Erythroblast (primary cell): ENCODE data around the gene FAM186B.

Source experiments
- DNase-seq, 2 experiments: peaks; one replicate each; lab custom pipeline; 2025; lab: John Stamatoyannopoulos, UW
- GATA1 ChIP-seq: IDR thresholded peaks from 2 replicates; pipeline ENCODE4 v1.6.1; 2011; ENCODE audit warnings: low read depth, mild to moderate bottlenecking, control low read depth, low read length, moderate library complexity
- POLR2A ChIP-seq: IDR thresholded peaks from 2 replicates; pipeline ENCODE4 v1.6.1; 2011; ENCODE audit warnings: mild to moderate bottlenecking, low read length

Gene FAM186B

DNA sequence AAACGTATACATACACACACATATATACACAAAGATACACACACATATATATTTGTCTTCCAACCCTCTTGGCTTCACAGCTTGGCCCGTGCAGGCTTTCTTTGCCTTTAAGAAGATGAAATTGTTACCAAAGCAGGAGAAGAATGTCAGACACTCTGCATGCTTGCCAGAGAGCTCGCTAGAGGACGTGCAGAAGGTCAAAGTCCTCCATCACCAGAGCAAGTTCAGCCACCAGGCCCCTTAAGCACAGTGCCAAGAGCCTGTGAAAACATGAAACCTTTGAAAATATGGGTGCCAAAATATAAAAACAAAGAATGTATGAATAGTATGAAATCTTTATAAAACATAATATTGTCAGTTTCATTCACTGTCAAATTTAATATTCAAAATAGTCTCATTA, 22.6 kb downstream of the FAM186B start:
- no peak for TF ChIP-seq POLR2A
- no peak for TF ChIP-seq GATA1
- no peak for DNase-seq

DNA sequence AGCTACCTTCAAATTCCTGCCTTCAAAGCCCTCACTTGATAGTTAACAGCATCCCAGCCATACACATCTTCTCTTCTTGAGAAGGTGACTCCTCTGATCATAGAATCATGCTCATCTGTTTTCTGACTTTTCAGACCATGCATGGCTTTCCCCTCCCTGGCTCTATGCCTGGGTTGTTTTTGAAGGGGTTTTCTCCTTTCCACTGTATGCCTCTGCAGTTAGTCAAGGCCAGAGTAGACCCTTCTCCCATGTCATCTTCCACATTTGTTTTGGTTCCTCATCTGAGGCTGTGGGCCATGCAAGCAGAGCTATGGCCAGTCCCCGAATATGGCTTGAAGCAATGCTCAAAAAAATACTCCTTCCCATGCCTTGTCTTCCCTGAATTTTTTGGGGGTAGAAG, 23.2 kb downstream of the FAM186B start:
- DNase-seq = no peak
- TF ChIP-seq POLR2A (no peak), GATA1 (no peak)

DNA sequence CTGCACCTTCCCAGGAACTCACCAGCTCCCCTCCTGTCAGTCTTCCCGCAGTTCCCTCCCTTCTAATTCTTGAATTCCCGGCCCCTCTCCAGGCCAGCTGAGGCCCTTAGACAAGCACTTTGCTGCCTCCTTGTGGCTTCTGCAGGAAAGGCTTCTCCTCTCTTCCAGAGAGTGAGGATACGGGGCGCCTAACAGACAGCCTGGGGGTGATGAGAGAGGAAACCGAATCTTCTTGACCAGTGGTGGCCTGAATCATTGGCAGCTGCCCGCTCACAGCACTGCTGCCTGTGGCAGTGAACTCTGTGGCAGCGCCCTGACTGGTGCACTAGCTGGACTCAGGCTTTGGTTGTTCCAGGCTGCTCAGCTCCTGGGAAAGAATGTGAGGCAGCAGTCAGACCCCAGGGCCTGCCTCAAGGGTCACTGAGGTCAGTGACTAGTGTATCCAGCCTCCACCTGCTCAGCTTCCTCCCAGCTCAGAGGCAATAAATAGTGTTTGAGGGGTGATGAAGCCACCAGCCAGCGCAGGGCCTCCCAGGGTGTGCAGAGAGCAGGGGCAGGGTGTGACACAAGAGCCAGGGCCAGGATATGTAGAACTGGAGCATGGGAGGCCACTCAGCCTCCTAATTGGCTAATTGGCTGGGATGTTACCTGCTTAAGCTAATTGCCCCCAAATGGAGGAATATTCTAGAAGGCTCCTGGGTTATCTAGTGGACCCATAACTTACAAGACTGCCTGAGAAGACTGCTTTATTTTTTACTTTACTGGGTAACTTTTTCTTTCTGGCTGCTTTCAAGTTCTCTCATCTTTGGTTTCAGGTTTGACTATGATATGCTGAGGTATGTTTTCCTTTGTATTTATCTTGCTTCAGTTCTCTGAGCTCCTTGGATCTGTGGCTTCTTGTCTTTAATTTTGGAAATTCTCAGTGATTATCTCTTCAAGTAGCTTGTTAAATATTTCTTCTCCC, 24.6 kb downstream of the FAM186B start:
- peak; percentile 54 to 74 for DNase-seq
- no peak for TF ChIP-seq GATA1
- no peak for TF ChIP-seq POLR2A

DNA sequence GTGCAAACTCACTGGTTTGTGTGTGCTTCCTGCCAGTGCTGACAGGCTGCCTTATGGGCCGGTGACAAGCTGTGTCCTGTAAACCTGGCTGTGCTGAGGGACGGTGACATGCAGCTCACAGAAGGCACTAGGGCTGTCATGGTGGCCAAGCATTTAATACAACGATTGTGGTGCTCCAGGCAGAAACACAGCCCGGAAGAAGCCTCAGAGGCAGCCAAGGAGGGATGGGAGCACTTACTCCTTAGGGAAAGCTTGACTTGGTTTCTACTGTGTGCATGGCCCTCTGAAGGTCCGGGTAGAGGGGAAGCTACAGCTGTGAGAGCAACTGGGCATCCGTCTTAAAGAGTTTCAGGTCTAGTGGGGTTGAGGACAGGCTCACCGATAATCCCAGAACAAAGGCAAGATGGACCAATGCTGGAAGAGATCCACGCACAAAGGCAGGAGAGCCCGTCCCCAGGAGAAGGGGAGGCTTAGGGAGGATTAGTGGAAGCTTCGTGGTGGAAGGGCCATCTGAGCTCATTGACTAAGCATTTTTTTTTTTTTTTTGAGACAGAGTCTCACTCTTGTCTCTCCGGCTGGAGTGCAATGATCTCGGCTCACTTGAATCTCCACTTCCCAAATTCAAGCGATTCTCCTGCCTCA, 26.8 kb downstream of the FAM186B start:
- DNase-seq = no peak
- no peak for TF ChIP-seq POLR2A
- TF ChIP-seq GATA1 = no peak

DNA sequence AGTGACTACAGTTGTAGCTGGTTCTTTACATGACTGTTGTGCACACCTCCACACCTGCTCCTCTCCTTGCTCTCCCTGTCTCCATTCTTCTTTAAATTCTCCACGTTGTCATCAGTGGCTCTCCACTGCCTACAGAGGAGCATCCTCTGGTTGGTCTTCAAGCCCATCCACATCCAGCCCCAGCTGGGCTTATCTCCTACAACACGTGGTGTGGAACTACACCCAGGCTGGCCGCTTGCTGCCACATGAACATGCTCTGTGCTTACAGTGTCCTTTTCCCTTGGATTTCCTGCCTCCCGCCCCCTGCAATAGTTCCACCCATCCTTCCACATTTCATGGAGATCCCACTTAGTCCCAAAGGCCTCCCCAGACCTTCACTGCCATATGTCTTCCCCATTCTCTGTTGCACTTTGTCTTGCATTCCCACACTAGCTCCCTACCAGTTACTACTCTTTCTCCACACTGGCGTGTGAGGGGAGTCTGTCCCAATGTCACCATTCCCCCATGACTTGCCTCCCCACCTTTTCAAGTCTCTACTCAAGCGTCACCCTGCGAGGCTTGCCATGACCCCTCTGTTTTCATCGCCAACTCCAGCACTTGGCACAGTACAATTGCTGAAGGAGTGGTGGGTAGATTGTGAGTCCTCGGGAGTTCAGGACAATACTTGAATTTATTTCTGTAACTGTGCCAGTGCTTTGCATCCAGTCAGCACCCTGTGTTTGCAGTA, 27.7 kb downstream of the FAM186B start:
- TF ChIP-seq GATA1 = no peak
- TF ChIP-seq POLR2A = no peak
- peak; percentile 49 to 67 for DNase-seq

DNA sequence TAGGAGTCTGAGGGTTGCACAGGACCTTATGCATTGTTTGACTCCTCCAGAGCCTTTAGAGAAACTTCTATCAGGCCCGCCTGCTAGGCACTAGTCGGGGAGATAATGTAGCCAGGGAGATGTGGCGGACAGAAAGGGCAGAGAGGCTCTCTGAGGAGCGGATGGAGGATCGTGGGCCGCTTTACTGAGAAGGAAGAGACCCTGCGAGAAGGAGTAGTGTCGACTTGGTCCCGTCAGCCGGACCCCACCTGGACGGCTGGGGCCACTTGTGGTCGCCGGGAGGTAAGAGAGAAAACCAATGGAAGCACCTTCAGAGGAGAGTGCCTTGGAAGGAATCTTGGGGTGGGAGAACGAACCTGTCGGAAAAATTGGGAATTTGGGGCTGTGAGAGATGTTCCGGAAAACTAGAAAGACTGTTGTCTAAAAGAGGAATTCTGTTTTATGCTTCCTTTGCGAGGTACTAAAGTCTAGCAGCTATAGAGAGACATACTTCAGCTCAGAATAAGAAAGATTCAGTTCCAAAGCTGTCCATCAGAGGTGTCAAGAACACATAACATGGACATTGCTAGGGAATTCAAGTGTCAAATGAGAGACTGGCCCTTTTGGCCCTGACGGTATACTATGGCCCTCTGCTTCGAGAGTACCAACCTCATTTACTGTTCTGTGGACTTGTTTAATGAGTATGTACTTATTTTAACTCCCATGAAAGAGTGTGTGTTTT, 36.8 kb downstream of the FAM186B start:
- DNase-seq = peak; percentile 47 to 75
- no peak for TF ChIP-seq GATA1
- no peak for TF ChIP-seq POLR2A

DNA sequence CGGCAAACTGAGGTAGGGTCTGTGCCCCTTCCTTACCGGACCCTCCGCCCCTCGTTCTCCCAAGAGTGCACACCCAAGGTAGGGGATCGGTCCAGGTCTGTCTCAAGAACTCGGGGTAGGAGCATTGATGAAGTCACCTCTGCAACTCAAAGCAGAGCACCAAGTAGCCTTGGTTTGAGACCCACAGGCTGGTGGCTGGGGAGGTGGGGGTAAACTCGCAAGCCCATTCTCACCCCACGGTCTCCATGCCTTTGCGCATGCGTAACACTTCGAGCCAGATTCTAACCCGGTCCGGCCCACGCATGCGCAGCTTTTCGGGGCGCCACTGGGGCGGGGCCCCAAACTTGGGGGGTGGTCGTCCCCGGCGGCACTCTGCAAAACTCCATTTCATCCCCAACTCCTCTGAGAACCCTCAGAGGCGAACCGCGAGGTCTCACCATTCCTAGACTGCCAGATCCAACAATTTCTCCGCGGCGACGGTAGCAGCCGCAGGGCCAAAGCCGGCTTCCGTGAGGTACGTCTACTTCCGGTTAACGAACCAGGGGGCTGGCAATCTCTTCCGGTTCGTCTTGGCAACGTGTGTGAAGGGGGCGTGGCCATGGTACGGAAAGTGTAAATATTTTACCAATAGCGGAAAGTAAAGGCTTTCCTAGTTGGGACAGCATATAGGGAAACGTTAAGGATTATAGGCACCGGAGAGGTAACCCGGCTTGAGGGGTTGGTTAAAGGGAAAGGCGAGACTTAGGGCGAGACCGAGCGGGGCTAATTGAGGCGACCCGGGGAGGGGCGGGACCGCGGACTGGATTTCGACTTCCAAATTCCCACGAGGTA, 37.6 kb downstream of the FAM186B start, which contains the start of gene MCRS1:
MCRS1 (minus strand) TSS at position 532 of the 831 bp plus-strand sequence. CDS start 1,411 bp downstream, outside the sequence.
- DNase-seq = peak; percentile 94
- TF ChIP-seq POLR2A (peak; percentile 93), GATA1 (no peak)

DNA sequence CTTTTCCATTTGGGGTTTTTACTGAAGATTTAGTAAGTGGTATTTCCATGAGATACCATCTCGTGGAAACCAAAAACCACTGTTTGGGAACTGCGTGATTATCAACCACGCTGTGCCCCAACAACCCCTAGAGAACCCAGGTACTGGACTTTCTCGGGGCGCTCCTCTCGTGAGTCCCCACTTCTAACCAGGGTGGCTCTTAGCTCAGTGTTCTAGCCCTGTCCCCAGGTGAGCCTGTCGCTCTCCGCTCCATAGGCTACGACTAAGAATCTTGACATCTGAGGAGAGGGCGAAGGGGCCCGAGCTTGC, 38.2 kb downstream of the FAM186B start:
- no peak for DNase-seq
- TF ChIP-seq GATA1 (no peak), POLR2A (no peak)

DNA sequence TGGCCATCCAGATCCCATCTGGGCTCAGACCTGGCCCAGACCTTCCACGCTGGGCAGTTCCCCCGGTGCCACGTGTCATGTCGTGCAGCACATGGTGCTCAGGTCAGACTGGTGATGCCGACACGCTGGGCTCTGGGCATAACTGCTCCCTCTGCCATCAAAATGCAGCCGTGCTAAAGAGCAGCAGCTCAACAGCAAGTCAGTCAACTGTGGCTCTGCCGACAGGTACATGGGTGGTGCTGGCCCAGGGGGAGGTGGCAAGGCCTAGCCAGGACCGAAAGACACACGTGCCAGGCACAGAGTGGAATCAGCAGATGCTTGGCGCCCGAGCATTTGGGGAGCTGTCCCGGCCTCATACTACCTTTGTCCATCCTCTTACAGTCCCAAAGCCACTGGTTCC, 39.1 kb downstream of the FAM186B start:
- TF ChIP-seq POLR2A = no peak
- TF ChIP-seq GATA1 = no peak
- no peak for DNase-seq

DNA sequence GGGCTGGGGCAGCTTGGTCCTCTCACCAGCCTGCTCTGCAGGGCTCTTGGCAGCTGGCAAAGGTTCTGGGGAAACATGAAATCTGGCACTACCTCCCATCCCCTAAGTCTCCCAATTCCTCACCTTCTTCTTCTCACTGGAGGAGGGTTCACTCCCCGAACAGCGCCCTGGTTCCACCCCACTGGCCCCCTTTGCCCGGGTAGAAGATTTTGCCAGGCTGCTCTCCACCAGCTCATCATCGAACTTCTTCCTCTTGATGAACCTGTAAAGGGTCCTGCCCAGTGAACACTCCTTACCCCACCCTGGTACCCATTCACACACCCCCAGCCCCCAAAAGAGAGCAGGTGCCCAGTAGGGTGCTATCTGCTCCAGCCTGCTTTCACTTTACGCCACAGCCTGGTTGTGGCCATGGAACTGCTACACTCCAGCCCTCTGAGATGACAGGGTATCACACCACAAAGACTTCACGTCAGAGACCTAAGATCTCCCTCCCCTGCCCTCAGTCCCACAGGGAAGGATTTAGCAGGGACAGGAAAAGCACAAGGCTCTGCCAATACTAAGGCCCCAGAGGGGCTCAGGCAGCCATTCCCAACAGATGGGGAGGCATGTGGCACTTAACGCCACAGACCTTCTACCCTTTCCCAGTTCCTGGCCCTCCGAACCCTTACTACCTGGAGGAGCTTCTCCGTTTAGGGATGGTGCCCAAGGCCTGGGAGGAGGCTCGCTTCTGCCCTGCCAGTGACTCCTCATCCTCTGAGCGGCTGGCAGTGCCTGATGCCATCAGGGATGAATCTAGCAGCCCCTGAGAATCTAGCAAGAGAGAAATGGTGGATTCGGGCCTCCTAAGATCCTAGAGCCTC, 39.8 kb downstream of the FAM186B start:
- TF ChIP-seq GATA1 = no peak
- no peak for TF ChIP-seq POLR2A
- DNase-seq = no peak

DNA sequence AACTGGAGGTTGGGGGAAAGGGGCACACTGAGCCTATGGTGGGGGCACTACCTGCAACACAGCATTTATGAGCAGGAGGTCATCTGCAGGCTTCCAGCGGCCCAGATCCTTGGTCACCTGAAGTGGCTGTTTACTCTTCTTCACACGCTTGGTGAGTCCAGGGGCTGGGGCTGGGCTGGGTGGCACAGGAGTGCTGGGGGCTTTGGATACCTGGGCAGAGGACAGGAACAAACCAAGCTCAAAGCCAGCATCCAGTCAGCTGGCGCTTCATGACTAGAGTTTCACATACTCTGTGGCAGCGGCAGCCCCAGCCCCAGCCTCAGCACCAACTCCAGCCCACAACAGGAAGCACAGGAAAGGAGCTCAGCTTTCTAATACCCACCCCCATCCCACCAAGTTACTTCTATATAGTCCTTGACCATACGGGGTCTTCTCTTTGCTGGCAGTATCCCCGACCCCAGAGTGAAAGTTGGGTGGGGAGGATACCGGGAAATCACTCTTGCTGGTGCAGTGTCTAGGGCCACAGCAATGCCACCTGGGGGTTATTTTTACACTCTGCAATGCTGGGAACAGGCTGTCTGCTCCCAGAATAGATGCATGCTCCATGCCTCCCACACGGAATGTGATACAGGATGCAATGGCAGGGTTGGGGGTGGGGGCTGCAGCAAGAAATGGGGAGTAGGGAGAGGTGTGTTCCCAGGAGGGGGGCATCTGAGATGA, 40.6 kb downstream of the FAM186B start:
- TF ChIP-seq GATA1 (no peak), POLR2A (no peak)
- no peak for DNase-seq
